GM12801 (cell line): ENCODE results near the gene TBC1D4.

Experiments used
- TF ChIP-seq, protein P1 (sequence below): IDR thresholded peaks from one replicate; pipeline ENCODE4 v1.5.1; 2011; ENCODE audit warnings: control low read depth; ENCODE audit not compliant: insufficient read length; ENCODE audit errors: extremely low read depth

Gene TBC1D4

GRCh38 chr13:75415171-75415570, 66.8 kb downstream of the TBC1D4 start:
- TF ChIP-seq, protein P1, sequence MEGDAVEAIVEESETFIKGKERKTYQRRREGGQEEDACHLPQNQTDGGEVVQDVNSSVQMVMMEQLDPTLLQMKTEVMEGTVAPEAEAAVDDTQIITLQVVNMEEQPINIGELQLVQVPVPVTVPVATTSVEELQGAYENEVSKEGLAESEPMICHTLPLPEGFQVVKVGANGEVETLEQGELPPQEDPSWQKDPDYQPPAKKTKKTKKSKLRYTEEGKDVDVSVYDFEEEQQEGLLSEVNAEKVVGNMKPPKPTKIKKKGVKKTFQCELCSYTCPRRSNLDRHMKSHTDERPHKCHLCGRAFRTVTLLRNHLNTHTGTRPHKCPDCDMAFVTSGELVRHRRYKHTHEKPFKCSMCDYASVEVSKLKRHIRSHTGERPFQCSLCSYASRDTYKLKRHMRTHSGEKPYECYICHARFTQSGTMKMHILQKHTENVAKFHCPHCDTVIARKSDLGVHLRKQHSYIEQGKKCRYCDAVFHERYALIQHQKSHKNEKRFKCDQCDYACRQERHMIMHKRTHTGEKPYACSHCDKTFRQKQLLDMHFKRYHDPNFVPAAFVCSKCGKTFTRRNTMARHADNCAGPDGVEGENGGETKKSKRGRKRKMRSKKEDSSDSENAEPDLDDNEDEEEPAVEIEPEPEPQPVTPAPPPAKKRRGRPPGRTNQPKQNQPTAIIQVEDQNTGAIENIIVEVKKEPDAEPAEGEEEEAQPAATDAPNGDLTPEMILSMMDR: no peak

GRCh38 chr13:75414036-75414827, 67.7 kb downstream of the TBC1D4 start:
- TF ChIP-seq, protein P1: no peak

DNA sequence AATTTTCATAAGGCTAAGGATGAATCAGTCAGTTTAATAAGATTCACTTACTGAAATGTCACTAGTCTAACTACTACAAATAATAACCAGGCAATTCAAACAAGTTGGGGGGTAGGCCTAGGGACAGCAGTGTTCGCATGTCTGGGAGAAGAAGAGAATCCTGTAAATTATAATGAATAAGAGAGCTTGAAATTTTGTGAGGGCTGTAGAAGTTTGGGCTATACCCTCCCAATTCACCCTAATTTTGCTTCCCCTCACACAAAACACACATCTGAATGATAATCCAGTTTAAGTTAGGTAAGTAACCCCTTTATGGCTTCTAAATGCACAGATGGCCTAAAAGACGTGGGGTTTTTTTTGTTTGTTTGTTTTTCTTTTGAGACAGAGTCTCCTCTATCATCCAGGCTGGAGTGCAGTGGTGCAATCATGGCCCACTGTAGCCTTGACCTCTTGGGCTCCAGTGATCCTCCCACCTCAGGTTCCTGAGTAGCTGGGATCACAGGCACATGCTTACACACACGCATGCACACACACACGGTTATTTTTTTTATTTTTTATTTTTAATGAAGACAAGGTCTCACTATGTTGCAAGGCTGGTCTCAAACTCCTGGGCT, 69.9 kb downstream of the TBC1D4 start:
- TF ChIP-seq, protein P1: no peak

DNA sequence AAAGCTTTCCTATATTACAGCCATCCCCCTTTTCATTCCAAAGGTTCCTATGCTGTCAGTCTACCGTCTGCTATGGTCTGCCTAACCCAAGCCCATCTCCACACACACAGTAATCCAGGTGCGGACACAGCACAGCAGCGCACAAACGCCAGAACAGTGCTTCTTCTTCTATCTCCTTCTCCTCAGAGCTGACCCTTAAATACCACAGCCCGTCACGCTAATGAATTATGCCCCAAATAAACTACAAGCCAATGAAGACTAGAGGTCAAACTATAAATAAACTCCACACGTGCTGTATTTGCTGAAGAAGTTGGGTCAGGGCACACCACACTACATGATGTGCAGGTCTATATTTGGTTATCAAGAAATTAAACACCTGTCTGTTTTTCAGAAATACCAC, 71.8 kb downstream of the TBC1D4 start:
- TF ChIP-seq, protein P1: no peak

GRCh38 chr13:75407998-75408397, 74.0 kb downstream of the TBC1D4 start:
- TF ChIP-seq, protein P1: no peak

GRCh38 chr13:75407473-75407872, 74.5 kb downstream of the TBC1D4 start:
- TF ChIP-seq, protein P1: no peak

DNA sequence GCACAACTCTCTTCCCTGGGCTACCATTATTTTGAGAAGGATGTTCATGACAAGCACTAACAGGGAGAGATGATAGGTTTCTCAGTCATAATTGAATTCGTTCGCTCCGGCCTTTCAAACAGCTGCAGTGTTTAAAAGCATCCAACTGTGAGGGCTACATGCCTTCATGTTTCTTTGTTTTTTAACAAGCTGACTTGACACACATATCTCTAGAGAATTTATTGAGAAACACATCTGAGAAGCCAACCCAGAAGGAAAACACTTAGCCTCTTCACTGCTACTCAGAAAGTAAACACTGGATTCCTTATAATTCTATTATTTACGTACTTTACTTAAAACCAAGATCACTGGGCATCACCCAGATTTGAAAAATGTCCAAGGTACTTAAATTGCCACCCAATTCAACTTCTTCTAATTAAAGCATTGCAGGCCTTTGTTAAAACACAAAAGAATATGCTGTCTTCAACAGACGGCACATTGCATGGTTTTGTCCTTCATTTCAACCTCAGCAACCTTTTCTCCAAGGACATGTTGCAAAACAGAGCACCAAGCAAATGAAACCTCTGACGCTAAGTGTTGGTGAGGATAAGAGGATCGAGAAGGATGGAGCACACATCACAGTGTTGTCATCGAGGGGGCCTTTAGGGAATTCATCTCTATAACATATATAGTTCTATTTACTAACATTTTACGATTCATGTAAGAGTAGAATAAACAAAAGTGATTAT, 75.8 kb downstream of the TBC1D4 start:
- TF ChIP-seq, protein P1: no peak
